ENCODE data around the gene LTC4S. TPM values are rescaled to one million over a fixed set of nuclear protein-coding genes. Genes with fewer than 3 reads are reported as not detected.

Gene LTC4S
- total RNA-seq, 4 donors from 2014 or later, result 4.6 to 6.9 (median 4.7) TPM; not detected in 1

- 33 to 35% methylated on average over 4 to 5 of the region's 53 CpGs for WGBS, 2 donors
- intact Hi-C loops (cut with DNase I), result loop anchor here (5.0 kb wide), 1 partner anchor 112 kb away; the partner anchor contains the start of gene TBC1D9B
- no peak for DNase-seq
Measured at GRCh38 chr5:179795049-179795862, 1.5 kb downstream of the LTC4S start.

GRCh38 chr5:179795863-179796833 is 2.4 kb downstream of the LTC4S start:
- peaks cover 21 to 42% (median 26%) of the 10 kb centered on the region in 3 donors for H3K36me3 ChIP-seq
- peak overlapping the region; percentile 81 to 93 (median 86) for H3K27ac ChIP-seq
- TF ChIP-seq, protein P1, sequence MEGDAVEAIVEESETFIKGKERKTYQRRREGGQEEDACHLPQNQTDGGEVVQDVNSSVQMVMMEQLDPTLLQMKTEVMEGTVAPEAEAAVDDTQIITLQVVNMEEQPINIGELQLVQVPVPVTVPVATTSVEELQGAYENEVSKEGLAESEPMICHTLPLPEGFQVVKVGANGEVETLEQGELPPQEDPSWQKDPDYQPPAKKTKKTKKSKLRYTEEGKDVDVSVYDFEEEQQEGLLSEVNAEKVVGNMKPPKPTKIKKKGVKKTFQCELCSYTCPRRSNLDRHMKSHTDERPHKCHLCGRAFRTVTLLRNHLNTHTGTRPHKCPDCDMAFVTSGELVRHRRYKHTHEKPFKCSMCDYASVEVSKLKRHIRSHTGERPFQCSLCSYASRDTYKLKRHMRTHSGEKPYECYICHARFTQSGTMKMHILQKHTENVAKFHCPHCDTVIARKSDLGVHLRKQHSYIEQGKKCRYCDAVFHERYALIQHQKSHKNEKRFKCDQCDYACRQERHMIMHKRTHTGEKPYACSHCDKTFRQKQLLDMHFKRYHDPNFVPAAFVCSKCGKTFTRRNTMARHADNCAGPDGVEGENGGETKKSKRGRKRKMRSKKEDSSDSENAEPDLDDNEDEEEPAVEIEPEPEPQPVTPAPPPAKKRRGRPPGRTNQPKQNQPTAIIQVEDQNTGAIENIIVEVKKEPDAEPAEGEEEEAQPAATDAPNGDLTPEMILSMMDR (IDR thresholded peaks at IDR 0.05), result peak; percentile 64 to 97 (median 91)
- peak in 2 of 4 donors; percentile 36 to 45 for TF ChIP-seq POLR2A (IDR thresholded peaks at IDR 0.05)
- no peaks in the 10 kb centered on the region for H3K9me3 ChIP-seq
- H3K4me1 ChIP-seq, result peaks cover 41 to 67% (median 43%) of the 10 kb centered on the region in 3 donors
- H3K27me3 ChIP-seq, result no peaks in the 10 kb centered on the region
- intact Hi-C loops (cut with DNase I), result loop anchor here (5.0 kb wide), 1 partner anchor 111 kb away; the partner anchor contains the start of gene TBC1D9B
- H3K4me3 ChIP-seq, result peak overlapping the region; percentile 48 to 70 (median 58)
- no peak for DNase-seq
- WGBS, 2 donors, result 5 to 36% methylated on average over 6 to 20 of the region's 113 CpGs

More at GRCh38 chr5:179795049-179795862, 1.5 kb downstream of the LTC4S start:
- TF ChIP-seq POLR2A (IDR thresholded peaks at IDR 0.05), result peak in 1 of 4 donors; percentile 16
- TF ChIP-seq, protein P1 (IDR thresholded peaks at IDR 0.05), result no peak
- Histone ChIP-seq H3K4me1 (peaks cover 41 to 66% (median 43%) of the 10 kb centered on the region in 3 donors), H3K4me3 (peak overlapping the region; percentile 48 to 70 (median 58)), H3K9me3 (no peaks in the 10 kb centered on the region), H3K27ac (peak overlapping the region; percentile 81 to 93 (median 86)), H3K27me3 (no peaks in the 10 kb centered on the region), H3K36me3 (peaks cover 21 to 33% (median 22%) of the 10 kb centered on the region in 3 donors)

- TF ChIP-seq, protein P1 (IDR thresholded peaks at IDR 0.05), result no peak
- TF ChIP-seq POLR2A (IDR thresholded peaks at IDR 0.05), result no peak
- DNase-seq, result no peak
- intact Hi-C loops (cut with DNase I), result loop anchor here (5.0 kb wide), 1 partner anchor 110 kb away; the partner anchor contains the start of gene TBC1D9B
- Histone ChIP-seq H3K27me3 (no peaks in the 10 kb centered on the region), H3K4me3 (peak overlapping the region in 3 of 4 donors; percentile 48 to 70 (median 68)), H3K4me1 (peaks cover 46 to 68% (median 48%) of the 10 kb centered on the region in 3 donors), H3K36me3 (peaks cover 21 to 48% (median 30%) of the 10 kb centered on the region in 3 donors), H3K9me3 (no peaks in the 10 kb centered on the region), H3K27ac (peak overlapping the region; percentile 81 to 93 (median 86))
- 74 to 80% methylated on average over 9 to 15 of the region's 21 CpGs for WGBS, 2 donors
Measured at GRCh38 chr5:179796877-179797608, 3.3 kb downstream of the LTC4S start.

- no peak overlapping the region for H3K4me3 ChIP-seq
- WGBS, 2 donors, result 77 to 78% methylated on average over 9 to 10 of the region's 30 CpGs
- no peaks in the 10 kb centered on the region for H3K9me3 ChIP-seq
- no peaks in the 10 kb centered on the region for H3K27me3 ChIP-seq
- intact Hi-C loops (cut with DNase I), result loop anchor here (5.0 kb wide), 1 partner anchor 110 kb away; the partner anchor contains the start of gene TBC1D9B
- H3K27ac ChIP-seq, result no peak overlapping the region
- TF ChIP-seq, protein P1 (IDR thresholded peaks at IDR 0.05), result no peak
- no peak for TF ChIP-seq POLR2A (IDR thresholded peaks at IDR 0.05)
- H3K4me1 ChIP-seq, result peaks cover 46 to 68% (median 54%) of the 10 kb centered on the region in 3 donors
- DNase-seq, result no peak
- H3K36me3 ChIP-seq, result peaks cover 21 to 48% (median 30%) of the 10 kb centered on the region in 3 donors
Measured at GRCh38 chr5:179797741-179798140, 4.0 kb downstream of the LTC4S start.

All from esophagus squamous epithelium (tissue), 5 donors.